HG02973 (cell line): ENCODE measurements around the gene IRF9.
A peak's percentile ranks its signal among the peaks of the same experiment; 100 is the strongest.

Experiments used
- ATAC-seq: cut with Tn5 transposase; IDR thresholded peaks from one replicate; pipeline ENCODE4 v1.9.1; 2021; ENCODE audit warnings: moderate library complexity; ENCODE audit not compliant: unreplicated experiment

Gene IRF9

GRCh38 chr14:24146978-24147760 lies 13.9 kb upstream of the IRF9 start, which contains the start of gene RNF31:
Gene RNF31 (plus strand): TSS chr14:24147498. CDS start chr14:24147699, 201 bp downstream.
- peak; percentile 77 for ATAC-seq

- ATAC-seq: no peak
Observed at GRCh38 chr14:24147761-24148428, 13.2 kb upstream of the IRF9 start.

GRCh38 chr14:24149302-24149969 lies 11.6 kb upstream of the IRF9 start:
- no peak for ATAC-seq

- no peak for ATAC-seq
Observed at GRCh38 chr14:24150061-24150460, 11.0 kb upstream of the IRF9 start.

- no peak for ATAC-seq
Observed at GRCh38 chr14:24150567-24150966, 10.5 kb upstream of the IRF9 start.

GRCh38 chr14:24150993-24151392 lies 10.1 kb upstream of the IRF9 start:
- no peak for ATAC-seq

- no peak for ATAC-seq
Observed at GRCh38 chr14:24151404-24152080, 9.5 kb upstream of the IRF9 start.

- ATAC-seq: no peak
Observed at GRCh38 chr14:24155100-24155499, 6.0 kb upstream of the IRF9 start.

GRCh38 chr14:24156840-24157239 lies 4.2 kb upstream of the IRF9 start:
- no peak for ATAC-seq

- ATAC-seq: no peak
Observed at GRCh38 chr14:24157331-24157730, 3.7 kb upstream of the IRF9 start.

- no peak for ATAC-seq
Observed at GRCh38 chr14:24159777-24160498, 1.1 kb upstream of the IRF9 start.

GRCh38 chr14:24160499-24160849 lies 591 bp upstream of the IRF9 start:
- no peak for ATAC-seq

GRCh38 chr14:24162093-24162492 lies 1.0 kb downstream of the IRF9 start:
- ATAC-seq: no peak

GRCh38 chr14:24164518-24164991 lies 3.5 kb downstream of the IRF9 start:
- no peak for ATAC-seq

- ATAC-seq: no peak
Observed at GRCh38 chr14:24165785-24166184, 4.7 kb downstream of the IRF9 start.

GRCh38 chr14:24167469-24168114 lies 6.5 kb downstream of the IRF9 start:
- ATAC-seq: no peak

GRCh38 chr14:24171422-24172260 lies 10.6 kb downstream of the IRF9 start, which contains the start of gene REC8:
Gene REC8 (plus strand): TSS chr14:24172080. CDS start chr14:24172553, 473 bp downstream.
- ATAC-seq: peak; percentile 60

- no peak for ATAC-seq
Observed at GRCh38 chr14:24172261-24172860, 11.3 kb downstream of the IRF9 start.

GRCh38 chr14:24172871-24173281 lies 11.8 kb downstream of the IRF9 start:
- ATAC-seq: no peak
